Glutamatergic neuron (in vitro differentiated cells): ENCODE results near the gene MMD2. TPM values are rescaled to one million over a fixed set of nuclear protein-coding genes. Genes with fewer than 3 reads are reported as not detected.

Source experiments
- DNase-seq: peaks from one replicate; pipeline ENCODE4 v3.0.0; 2022
- H3K27ac Mint-ChIP-seq: one replicate; pipeline ENCODE4 v1.8.0; 2020; ENCODE audit warnings: mild to moderate bottlenecking, mixed read lengths, inconsistent platforms; ENCODE audit not compliant: unreplicated experiment
- H3K27me3 Mint-ChIP-seq: one replicate; pipeline ENCODE4 v1.8.0; 2020; ENCODE audit warnings: mild to moderate bottlenecking, moderate library complexity, mixed read lengths, inconsistent platforms; ENCODE audit not compliant: unreplicated experiment
- H3K36me3 Mint-ChIP-seq: one replicate; pipeline ENCODE4 v1.8.0; 2020; ENCODE audit warnings: mild to moderate bottlenecking, mixed read lengths, inconsistent platforms; ENCODE audit not compliant: unreplicated experiment
- H3K4me1 Mint-ChIP-seq: one replicate; pipeline ENCODE4 v1.8.0; 2020; ENCODE audit warnings: mild to moderate bottlenecking, low read depth, mixed read lengths, inconsistent platforms; ENCODE audit not compliant: unreplicated experiment
- H3K4me3 Mint-ChIP-seq: one replicate; pipeline ENCODE4 v1.8.0; 2020; ENCODE audit warnings: mild to moderate bottlenecking, mixed read lengths, inconsistent platforms; ENCODE audit not compliant: unreplicated experiment
- H3K9me3 Mint-ChIP-seq: one replicate; pipeline ENCODE4 v1.8.0; 2020; ENCODE audit warnings: mild to moderate bottlenecking, moderate library complexity, mixed read lengths, inconsistent platforms; ENCODE audit not compliant: unreplicated experiment
- CTCF ChIP-seq: fragments of 200-600 bp; sonication (generic); IDR thresholded peaks from one replicate; pipeline ENCODE4 v1.5.0; 2021; ENCODE audit not compliant: partially characterized antibody, unreplicated experiment
- total RNA-seq: library from RNA; stranded (reverse); fragmentation: NEBNext Ultra II Directional; extraction: Animal tissue kit (Norgen Biotek cat#: 25700); gene quantifications from one replicate; pipeline ENCODE4 v1.2.1, GENCODE V29; 2021; ENCODE audit not compliant: unreplicated experiment

The MMD2 gene
- total RNA-seq, 1 donor from 2014 or later, result 0.47 TPM

- Mint-ChIP-seq H3K9me3 (no peaks in the 10 kb centered on the region), H3K4me1 (no peaks in the 10 kb centered on the region), H3K36me3 (no peaks in the 10 kb centered on the region), H3K27ac (no peak overlapping the region), H3K27me3 (peaks cover 1% of the 10 kb centered on the region), H3K4me3 (no peak overlapping the region)
- no peak for DNase-seq
- no peak for TF ChIP-seq CTCF
Measured at GRCh38 chr7:4929005-4929404, 30.0 kb downstream of the MMD2 start.

DNA sequence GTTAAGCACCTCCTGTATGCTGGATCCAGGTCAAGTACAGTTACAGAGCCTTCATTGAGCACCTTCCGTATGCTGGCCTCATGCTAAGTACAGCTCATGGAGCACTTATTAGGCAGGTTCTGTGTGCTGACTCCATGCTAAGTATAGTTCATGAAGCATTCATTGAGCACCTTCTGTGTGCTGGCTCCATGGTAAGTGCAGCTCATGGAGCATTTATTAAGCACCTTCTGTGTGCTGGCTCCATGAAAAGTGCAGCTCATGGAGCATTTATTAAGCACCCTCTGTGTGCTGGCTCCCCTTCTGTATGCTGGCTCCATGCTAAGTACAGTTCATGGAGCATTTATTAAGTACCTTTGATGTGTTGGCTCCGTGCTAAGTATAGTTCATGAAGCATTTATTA, 30.5 kb downstream of the MMD2 start:
- H3K27ac Mint-ChIP-seq, result no peak overlapping the region
- H3K27me3 Mint-ChIP-seq, result peaks cover 1% of the 10 kb centered on the region
- H3K9me3 Mint-ChIP-seq, result no peaks in the 10 kb centered on the region
- no peaks in the 10 kb centered on the region for H3K4me1 Mint-ChIP-seq
- H3K36me3 Mint-ChIP-seq, result no peaks in the 10 kb centered on the region
- TF ChIP-seq CTCF, result no peak
- H3K4me3 Mint-ChIP-seq, result no peak overlapping the region
- DNase-seq, result no peak

GRCh38 chr7:4919969-4920766, 38.8 kb downstream of the MMD2 start:
- no peak for DNase-seq
- Mint-ChIP-seq H3K4me3 (no peak overlapping the region), H3K4me1 (no peaks in the 10 kb centered on the region), H3K36me3 (no peaks in the 10 kb centered on the region), H3K27ac (no peak overlapping the region), H3K27me3 (no peaks in the 10 kb centered on the region), H3K9me3 (no peaks in the 10 kb centered on the region)
- no peak for TF ChIP-seq CTCF

DNA sequence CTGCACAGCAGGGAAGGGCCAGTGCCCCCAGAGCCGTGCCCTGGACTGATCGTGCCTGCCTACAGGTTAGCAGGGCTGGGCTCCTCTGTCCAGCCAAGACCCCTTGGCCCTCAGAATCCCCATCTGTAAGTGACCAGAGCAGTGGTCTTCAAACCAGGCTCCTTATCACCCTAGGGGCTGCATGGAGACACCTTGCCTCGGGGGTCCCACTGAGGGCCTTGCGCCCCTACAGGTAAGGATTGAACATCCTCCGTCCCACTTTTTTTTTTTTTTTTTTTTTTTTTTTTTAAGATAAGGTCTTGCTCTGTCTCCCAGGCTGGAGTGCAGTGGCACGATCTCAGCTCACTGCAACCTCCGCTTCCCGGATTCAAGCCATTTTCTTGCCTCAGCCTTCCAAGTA, 42.9 kb downstream of the MMD2 start:
- H3K27ac Mint-ChIP-seq, result no peak overlapping the region
- H3K4me3 Mint-ChIP-seq, result no peak overlapping the region
- no peaks in the 10 kb centered on the region for H3K4me1 Mint-ChIP-seq
- H3K9me3 Mint-ChIP-seq, result no peaks in the 10 kb centered on the region
- peaks cover 2% of the 10 kb centered on the region for H3K27me3 Mint-ChIP-seq
- DNase-seq, result no peak
- H3K36me3 Mint-ChIP-seq, result no peaks in the 10 kb centered on the region
- TF ChIP-seq CTCF, result no peak

DNA sequence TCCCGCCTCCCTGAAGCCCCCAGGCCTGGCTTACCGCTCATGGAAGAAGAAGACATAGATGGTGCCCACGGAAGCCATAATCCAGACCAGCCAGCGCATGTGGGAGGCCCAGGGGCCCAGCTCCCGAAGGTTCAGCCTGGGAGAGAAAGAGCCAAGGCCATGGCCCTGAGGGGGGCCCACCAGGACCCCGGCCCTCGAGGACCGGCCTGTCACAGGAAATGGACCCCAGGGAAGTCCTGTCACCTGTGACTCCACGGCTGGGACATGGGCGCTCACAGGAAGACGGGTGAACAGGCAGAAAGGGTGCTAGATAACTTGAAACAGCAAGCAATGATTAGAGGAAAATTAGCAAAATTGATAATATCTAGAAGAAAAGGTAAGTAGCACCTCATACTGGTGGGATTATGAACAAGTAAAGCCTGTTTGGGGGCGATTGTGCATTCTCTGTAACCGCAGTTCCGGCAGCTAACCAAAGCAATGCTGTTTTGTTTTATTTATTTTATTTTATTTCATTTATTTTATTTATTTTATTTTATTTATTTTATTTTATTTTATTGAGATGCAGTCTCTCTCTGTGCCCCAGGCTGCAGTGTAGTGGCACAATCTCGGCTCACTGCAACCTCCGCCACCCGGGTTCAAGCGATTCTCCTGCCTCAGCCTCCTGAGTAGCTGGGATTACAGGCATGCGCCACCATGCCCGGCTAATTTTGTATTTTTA, 47.7 kb downstream of the MMD2 start:
- Mint-ChIP-seq H3K27me3 (peaks cover 2% of the 10 kb centered on the region), H3K9me3 (no peaks in the 10 kb centered on the region), H3K36me3 (no peaks in the 10 kb centered on the region), H3K4me3 (no peak overlapping the region), H3K27ac (no peak overlapping the region), H3K4me1 (no peaks in the 10 kb centered on the region)
- no peak for TF ChIP-seq CTCF
- DNase-seq, result no peak
